HG03060 (cell line): ENCODE measurements around the gene GTPBP1.

Experiments
- ATAC-seq: cut with Tn5 transposase; IDR thresholded peaks from one replicate; pipeline ENCODE4 v1.9.1; 2021; ENCODE audit warnings: low read depth, moderate number of reproducible peaks; ENCODE audit not compliant: unreplicated experiment

The GTPBP1 gene

DNA sequence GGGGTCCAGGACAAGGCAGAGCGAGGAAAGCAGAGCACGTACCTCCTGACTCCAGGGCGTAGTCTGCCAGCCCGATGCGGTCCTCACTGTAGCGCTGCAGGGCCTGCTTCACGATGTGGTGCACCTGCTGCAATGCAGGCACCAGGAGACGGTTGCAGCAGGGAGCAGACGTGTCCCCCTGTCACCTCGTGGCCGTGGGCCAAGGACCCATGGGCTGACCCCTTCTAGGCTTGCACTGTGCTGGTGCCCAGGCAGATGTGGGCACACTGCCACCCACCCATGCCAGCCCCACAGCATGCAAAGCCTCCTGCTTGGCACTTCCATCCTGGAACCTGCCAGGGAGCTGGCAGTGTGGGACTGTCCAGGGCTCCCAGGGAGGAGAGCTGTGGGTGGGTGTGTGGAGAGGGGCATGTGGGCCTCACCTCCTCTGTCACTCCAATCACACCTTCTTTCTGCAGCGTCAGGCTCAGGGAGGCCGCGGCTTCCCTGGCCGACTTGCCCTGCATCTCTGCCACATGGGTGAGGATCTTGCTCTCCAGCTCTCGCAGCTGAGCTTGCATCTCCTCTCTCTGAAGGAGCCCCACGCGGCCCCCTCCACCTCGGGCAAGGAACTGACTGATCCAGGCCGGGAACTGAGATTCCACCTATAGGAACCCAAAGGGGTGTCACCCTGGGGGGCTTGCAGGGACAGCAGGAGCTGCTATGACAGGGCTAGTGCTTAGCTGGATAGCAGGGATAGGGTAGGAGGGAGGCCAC, 33.7 kb downstream of the GTPBP1 start:
- no peak for ATAC-seq

DNA sequence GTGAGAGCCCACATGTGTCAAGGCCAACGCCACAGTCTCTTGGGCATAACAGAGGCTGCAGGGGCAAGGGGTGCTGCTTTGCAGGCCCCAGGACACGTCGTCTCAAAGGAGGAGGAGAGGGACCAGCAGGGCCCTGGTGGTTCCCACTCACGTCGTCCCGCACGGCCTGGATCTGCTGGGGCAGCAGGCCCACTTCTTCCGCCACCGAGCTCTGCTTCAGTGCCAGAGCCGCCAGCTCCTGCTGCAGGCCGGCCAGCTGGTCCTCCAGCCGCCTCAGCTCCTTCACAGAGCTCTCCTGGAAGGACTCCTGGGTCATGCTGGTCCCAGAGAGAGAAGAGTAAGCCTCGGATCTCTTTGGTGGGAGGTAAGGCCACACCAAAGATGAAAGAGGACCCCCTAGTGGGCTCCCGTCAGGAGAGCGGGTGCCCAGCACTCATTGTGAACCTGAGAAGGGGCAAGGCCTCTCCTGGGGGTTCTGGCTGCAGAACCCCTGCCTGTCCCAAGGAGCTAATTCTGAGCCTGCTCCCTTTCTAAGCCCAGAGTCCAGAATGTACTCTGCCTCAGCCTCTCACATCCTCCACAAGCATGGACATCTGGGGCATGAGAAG, 34.5 kb downstream of the GTPBP1 start:
- ATAC-seq = no peak

GRCh38 chr22:38740754-38741153, 35.0 kb downstream of the GTPBP1 start:
- ATAC-seq = no peak

GRCh38 chr22:38741166-38741565, 35.4 kb downstream of the GTPBP1 start:
- no peak for ATAC-seq

GRCh38 chr22:38741576-38741975, 35.8 kb downstream of the GTPBP1 start:
- ATAC-seq = no peak

DNA sequence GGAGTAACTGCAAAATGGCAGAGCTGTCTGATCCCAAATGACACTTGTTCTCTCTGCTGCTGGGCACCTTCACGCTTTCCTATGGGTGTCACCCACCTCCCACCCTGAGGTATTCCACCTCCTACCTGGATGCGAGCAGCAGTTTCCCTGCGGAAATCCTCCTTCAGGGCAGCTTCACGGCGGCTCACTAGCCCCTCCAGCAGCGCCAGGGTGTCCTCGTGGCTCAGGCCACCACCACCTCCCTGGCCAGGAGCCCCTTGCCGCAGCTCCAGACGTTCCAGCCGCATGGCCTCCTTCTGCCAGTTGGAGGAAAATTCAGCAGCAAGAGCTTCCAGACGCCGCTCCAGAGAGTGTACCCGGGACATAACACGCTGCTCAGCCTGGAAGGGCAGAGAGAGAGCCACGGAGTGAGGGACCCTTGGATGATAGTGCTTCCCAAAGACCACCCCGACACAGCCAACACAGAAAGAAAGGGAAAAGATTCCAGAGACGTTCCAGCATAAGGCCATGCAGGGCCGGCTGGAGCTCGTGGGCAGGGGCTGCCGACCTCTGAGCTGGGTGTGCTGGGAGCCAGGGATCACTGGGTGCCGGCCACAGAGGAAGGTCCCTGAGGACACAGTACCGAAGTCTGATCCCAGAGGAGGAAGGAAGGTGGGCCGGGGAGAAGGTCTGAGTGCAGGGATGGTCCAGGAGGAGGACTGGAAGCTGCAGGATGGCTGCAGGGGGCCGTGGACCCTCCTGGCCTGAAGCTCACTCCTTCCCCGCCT, 36.6 kb downstream of the GTPBP1 start:
- no peak for ATAC-seq

DNA sequence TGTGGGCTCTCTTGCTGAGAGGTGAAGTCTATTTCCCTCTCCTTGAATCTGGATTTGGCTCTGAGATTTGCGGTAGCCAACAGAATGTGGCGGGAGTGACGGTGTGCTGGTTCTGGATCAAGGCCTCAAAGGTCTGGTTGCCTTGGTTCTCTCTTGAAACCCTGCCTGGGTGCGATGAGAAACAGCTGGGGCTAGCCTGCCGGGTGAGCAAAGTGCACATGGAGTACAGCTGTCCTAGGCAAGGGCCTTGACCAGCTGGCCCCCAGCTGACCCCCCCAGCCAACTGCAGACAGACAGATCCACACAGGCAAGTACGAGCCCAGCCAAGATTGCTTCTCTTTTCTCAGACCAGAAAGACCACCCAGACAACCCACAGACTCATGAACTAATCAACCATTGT, 39.2 kb downstream of the GTPBP1 start:
- ATAC-seq = no peak

GRCh38 chr22:38745676-38746460, 40.1 kb downstream of the GTPBP1 start:
- no peak for ATAC-seq

- no peak for ATAC-seq
Observed at GRCh38 chr22:38748487-38749136, 42.9 kb downstream of the GTPBP1 start.

DNA sequence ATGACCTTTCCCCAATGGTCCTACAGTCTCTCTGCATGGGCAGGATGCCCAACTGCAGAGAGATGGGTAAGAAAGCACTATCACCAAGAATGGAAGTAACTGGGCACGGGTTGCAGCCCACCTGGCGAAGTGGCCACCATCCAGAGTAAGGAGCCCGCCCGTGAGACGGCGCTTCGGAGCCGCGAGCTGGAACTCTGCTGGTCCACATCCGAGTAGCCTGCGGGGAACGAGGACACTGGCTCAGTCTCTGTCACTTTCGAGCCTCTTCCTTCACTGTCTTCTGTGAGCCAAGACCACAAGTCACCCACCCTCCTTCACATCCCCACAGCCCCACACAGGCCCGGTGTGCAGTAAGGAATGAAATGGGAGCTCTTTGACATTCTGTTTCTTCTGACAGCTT, 44.4 kb downstream of the GTPBP1 start:
- no peak for ATAC-seq

DNA sequence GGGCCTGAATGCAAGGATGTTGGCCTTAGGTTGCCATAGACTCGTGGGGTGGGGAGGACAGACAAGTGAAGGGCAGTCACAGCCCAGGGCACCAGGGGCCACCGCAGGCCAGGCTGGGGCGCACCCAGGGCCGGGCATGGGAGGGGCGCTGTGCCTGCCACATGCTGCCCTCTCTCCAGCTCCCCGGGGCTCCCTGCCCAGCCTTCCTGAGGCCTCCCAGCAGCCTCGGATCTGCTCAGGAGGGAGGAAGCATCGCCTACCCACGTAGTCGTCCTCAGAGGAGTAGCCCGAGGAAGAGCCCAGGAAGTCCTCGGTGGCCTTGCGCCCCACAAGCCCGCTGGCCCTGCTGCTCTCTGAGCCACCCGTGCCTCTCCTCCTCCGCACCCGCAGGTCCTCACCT, 44.9 kb downstream of the GTPBP1 start:
- no peak for ATAC-seq

- ATAC-seq = no peak
Observed at GRCh38 chr22:38751066-38751421, 45.3 kb downstream of the GTPBP1 start.

- no peak for ATAC-seq
Observed at GRCh38 chr22:38751422-38752346, 45.9 kb downstream of the GTPBP1 start.

GRCh38 chr22:38753948-38754750, 48.4 kb downstream of the GTPBP1 start:
- no peak for ATAC-seq

GRCh38 chr22:38754751-38755154, 49.0 kb downstream of the GTPBP1 start:
- no peak for ATAC-seq

- ATAC-seq = no peak
Observed at GRCh38 chr22:38755155-38755910, 49.6 kb downstream of the GTPBP1 start.

GRCh38 chr22:38755911-38756532, 50.3 kb downstream of the GTPBP1 start, which contains the start of gene SUN2:
TSS of gene SUN2 (minus strand) at chr22:38755998. CDS start at chr22:38752628, 3,370 bp downstream.
- no peak for ATAC-seq
